HEK293 (cell line): Measurements from ENCODE around the gene C12orf56.

Source experiments
- CTCF ChIA-PET: fragments of 350-600 bp; formaldehyde crosslinking; extraction: SDS; loops from one replicate; lab custom pipeline; 2021; ENCODE audit warnings: antibody characterized with exemption; lab: Yijun Ruan, JAX
- POLR2A ChIA-PET: fragments of 300-600 bp; formaldehyde crosslinking; extraction: SDS; loops from one replicate; lab custom pipeline; 2020; ENCODE audit warnings: antibody characterized with exemption, inconsistent platforms; lab: Yijun Ruan, JAX
- H3K27ac ChIP-seq: fragments of 200-500 bp; sonication (Bioruptor generic); 2 replicates; pipeline ENCODE4 v1.5.1; 2014; ENCODE audit warnings: low read depth, low read length, control low read depth, inconsistent platforms; ENCODE audit errors: extremely low read depth
- H3K36me3 ChIP-seq, 2 experiments: fragments of 200-500 bp in 1 of 2; sonication (Bioruptor generic) in 1 of 2; 1 replicate in 1 of 2; 2 replicates in 1 of 2; pipeline ENCODE4 v1.5.1; 2014 to 2017; ENCODE audit warnings: inconsistent platforms in 2 of 2, low read length in 2 of 2; ENCODE audit not compliant: control insufficient read depth in 2 of 2, insufficient read depth in 1 of 2
- H3K4me1 ChIP-seq: fragments of 200-500 bp; sonication (Bioruptor generic); 2 replicates; pipeline ENCODE4 v1.5.1; 2014; ENCODE audit warnings: mild to moderate bottlenecking, low read length, inconsistent platforms; ENCODE audit not compliant: control insufficient read depth, insufficient read depth
- H3K4me3 ChIP-seq: 2 replicates; pipeline ENCODE4 v1.5.1; 2011; ENCODE audit warnings: low read depth, mild to moderate bottlenecking, control low read depth, low read length, moderate library complexity
- H3K9me3 ChIP-seq: fragments of 200-500 bp; sonication (Bioruptor generic); 2 replicates; pipeline ENCODE4 v1.5.1; 2014; ENCODE audit warnings: low read depth, low read length, inconsistent platforms; ENCODE audit not compliant: control insufficient read depth, insufficient read depth
- HOXA7 ChIP-seq: sonication (generic); formaldehyde crosslinking; IDR thresholded peaks from 2 replicates; pipeline ENCODE4 v1.8.1; 2022; ENCODE audit warnings: missing genetic modification reagents, borderline replicate concordance
- HOXC10 ChIP-seq: sonication (generic); formaldehyde crosslinking; IDR thresholded peaks from 2 replicates; pipeline ENCODE4 v1.8.1; 2023; ENCODE audit warnings: mild to moderate bottlenecking, missing genetic modification reagents
- HOXD13 ChIP-seq: sonication (generic); formaldehyde crosslinking; IDR thresholded peaks from 2 replicates; pipeline ENCODE4 v1.8.0; 2022; ENCODE audit warnings: missing genetic modification reagents, borderline replicate concordance
- IKZF3 ChIP-seq: fragments of 450-650 bp; IDR thresholded peaks from 2 replicates; pipeline ENCODE4 v1.5.0; 2018; ENCODE audit warnings: missing biosample characterization, mild to moderate bottlenecking, missing genetic modification characterization, moderate library complexity
- REPIN1 ChIP-seq: fragments of 450-650 bp; formaldehyde crosslinking; IDR thresholded peaks from 2 replicates; pipeline ENCODE4 v1.5.1; 2017; ENCODE audit warnings: missing biosample characterization, missing genetic modification characterization, low read depth
- SP2 ChIP-seq: fragments of 450-650 bp; formaldehyde crosslinking; IDR thresholded peaks from 2 replicates; pipeline ENCODE4 v1.5.1; 2016; ENCODE audit warnings: missing biosample characterization, missing genetic modification characterization
- TCF7L2 ChIP-seq: IDR thresholded peaks from 2 replicates; pipeline ENCODE4 v1.6.1; 2011; ENCODE audit warnings: low read depth, mild to moderate bottlenecking, inconsistent platforms, low read length, moderate library complexity, borderline replicate concordance
- ZBTB17 ChIP-seq: fragments of 450-650 bp; formaldehyde crosslinking; IDR thresholded peaks from 2 replicates; pipeline ENCODE4 v1.5.1; 2016; ENCODE audit warnings: missing biosample characterization, missing genetic modification characterization
- ZFP37 ChIP-seq: fragments of 450-650 bp; formaldehyde crosslinking; IDR thresholded peaks from 2 replicates; pipeline ENCODE4 v1.5.1; 2016; ENCODE audit warnings: missing biosample characterization, missing genetic modification characterization
- ZIC2 ChIP-seq: fragments of 450-650 bp; formaldehyde crosslinking; IDR thresholded peaks from 2 replicates; pipeline ENCODE4 v1.5.1; 2016; ENCODE audit warnings: missing biosample characterization, missing genetic modification characterization
- ZNF10 ChIP-seq: fragments of 450-650 bp; formaldehyde crosslinking; IDR thresholded peaks from 2 replicates; pipeline ENCODE4 v1.5.1; 2017; ENCODE audit warnings: missing biosample characterization, missing genetic modification characterization
- ZNF112 ChIP-seq: fragments of 450-650 bp; formaldehyde crosslinking; IDR thresholded peaks from 2 replicates; pipeline ENCODE4 v1.5.0; 2017; ENCODE audit warnings: missing biosample characterization, missing genetic modification characterization
- ZNF132 ChIP-seq: fragments of 450-650 bp; formaldehyde crosslinking; IDR thresholded peaks from 2 replicates; pipeline ENCODE4 v1.5.1; 2017; ENCODE audit warnings: missing biosample characterization, missing genetic modification characterization, borderline replicate concordance
- ZNF19 ChIP-seq: fragments of 450-650 bp; formaldehyde crosslinking; IDR thresholded peaks from 2 replicates; pipeline ENCODE4; 2016; ENCODE audit warnings: missing biosample characterization, missing genetic modification characterization, low read depth
- ZNF350 ChIP-seq: fragments of 450-650 bp; formaldehyde crosslinking; IDR thresholded peaks from 2 replicates; pipeline ENCODE4 v1.5.0; 2017; ENCODE audit warnings: missing biosample characterization, mild to moderate bottlenecking, missing genetic modification characterization
- ZNF37A ChIP-seq: fragments of 450-650 bp; IDR thresholded peaks from 2 replicates; pipeline ENCODE4 v1.5.1; 2018; ENCODE audit warnings: missing biosample characterization, missing genetic modification characterization
- ZNF394 ChIP-seq: fragments of 450-650 bp; formaldehyde crosslinking; IDR thresholded peaks from 2 replicates; pipeline ENCODE4 v1.5.1; 2016; ENCODE audit warnings: missing biosample characterization, missing genetic modification characterization, mild to moderate bottlenecking, moderate library complexity, borderline replicate concordance
- ZNF426 ChIP-seq: fragments of 450-650 bp; formaldehyde crosslinking; IDR thresholded peaks from 2 replicates; pipeline ENCODE4 v1.5.1; 2017; ENCODE audit warnings: missing biosample characterization, missing genetic modification characterization, mild to moderate bottlenecking, inconsistent platforms, moderate library complexity
- ZNF514 ChIP-seq: fragments of 450-650 bp; formaldehyde crosslinking; IDR thresholded peaks from 2 replicates; pipeline ENCODE4 v1.5.1; 2016; ENCODE audit warnings: missing biosample characterization, missing genetic modification characterization
- ZNF544 ChIP-seq: fragments of 450-650 bp; formaldehyde crosslinking; IDR thresholded peaks from 2 replicates; pipeline ENCODE4 v1.5.0; 2017; ENCODE audit warnings: missing biosample characterization, missing genetic modification characterization
- ZNF555 ChIP-seq: fragments of 450-650 bp; formaldehyde crosslinking; conservative IDR thresholded peaks from 2 replicates; pipeline ENCODE4 v1.5.1; 2017; ENCODE audit warnings: missing biosample characterization, mild to moderate bottlenecking, missing genetic modification characterization, inconsistent platforms
- ZNF623 ChIP-seq: fragments of 450-650 bp; formaldehyde crosslinking; IDR thresholded peaks from 2 replicates; pipeline ENCODE4 v1.5.1; 2016; ENCODE audit warnings: missing biosample characterization, missing genetic modification characterization
- ZNF670 ChIP-seq: fragments of 450-650 bp; formaldehyde crosslinking; IDR thresholded peaks from 2 replicates; pipeline ENCODE4 v1.5.1; 2016; ENCODE audit warnings: missing biosample characterization, missing genetic modification characterization, low read depth
- ZNF677 ChIP-seq: fragments of 450-650 bp; IDR thresholded peaks from 2 replicates; pipeline ENCODE4 v1.5.0; 2018; ENCODE audit warnings: missing biosample characterization, mild to moderate bottlenecking, missing genetic modification characterization, moderate library complexity
- ZNF747 ChIP-seq: fragments of 450-650 bp; formaldehyde crosslinking; IDR thresholded peaks from 2 replicates; pipeline ENCODE4 v1.5.1; 2016; ENCODE audit warnings: missing biosample characterization, missing genetic modification characterization
- ZNF76 ChIP-seq: fragments of 450-650 bp; formaldehyde crosslinking; IDR thresholded peaks from 2 replicates; pipeline ENCODE4; 2016; ENCODE audit warnings: low read depth, missing biosample characterization, missing genetic modification characterization, borderline replicate concordance
- ZNF792 ChIP-seq: fragments of 450-650 bp; formaldehyde crosslinking; IDR thresholded peaks from 2 replicates; pipeline ENCODE4 v1.5.1; 2016; ENCODE audit warnings: missing biosample characterization, missing genetic modification characterization
- ZNF837 ChIP-seq: fragments of 450-650 bp; formaldehyde crosslinking; IDR thresholded peaks from 2 replicates; pipeline ENCODE4 v1.5.1; 2016; ENCODE audit warnings: missing biosample characterization, missing genetic modification characterization
- TF ChIP-seq, protein P1 (sequence below): fragments of 450-650 bp; formaldehyde crosslinking; IDR thresholded peaks from 2 replicates; pipeline ENCODE4 v1.5.1; 2016; ENCODE audit warnings: missing biosample characterization, missing genetic modification characterization
- TF ChIP-seq, protein P2 (sequence below): fragments of 450-650 bp; formaldehyde crosslinking; IDR thresholded peaks from 2 replicates; pipeline ENCODE4 v1.5.1; 2016; ENCODE audit warnings: missing biosample characterization, missing genetic modification characterization
- TF ChIP-seq, protein P3 (sequence below): fragments of 450-650 bp; formaldehyde crosslinking; IDR thresholded peaks from 2 replicates; pipeline ENCODE4 v1.5.1; 2016; ENCODE audit warnings: missing biosample characterization, missing genetic modification characterization
- TF ChIP-seq, protein P4 (sequence below): fragments of 450-650 bp; formaldehyde crosslinking; IDR thresholded peaks from 2 replicates; pipeline ENCODE4 v1.5.1; 2016; ENCODE audit warnings: missing biosample characterization, missing genetic modification characterization

C12orf56 gene

DNA sequence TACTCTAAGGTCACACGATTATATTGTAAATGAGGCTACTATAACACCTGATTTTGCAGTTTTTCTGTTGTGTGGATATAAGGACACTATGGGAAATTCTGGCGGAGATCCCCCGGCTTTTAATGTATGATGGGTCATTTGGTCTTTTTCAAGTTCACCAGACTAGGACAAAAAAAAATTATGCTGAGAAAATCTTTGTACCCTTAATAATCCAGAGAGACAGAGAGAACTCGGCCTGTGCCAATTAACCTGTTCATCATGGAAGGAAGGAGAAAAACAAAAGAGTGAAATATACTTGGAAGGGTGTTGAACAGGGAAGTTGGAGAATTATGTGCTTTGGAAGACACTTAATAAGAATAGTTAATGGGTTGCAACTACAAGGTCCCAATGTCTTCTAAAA is 106.3 kb downstream of the C12orf56 start:
- H3K27ac ChIP-seq, result no peak overlapping the region
- TF ChIP-seq ZNF677 (tag by site-specific recombination), result no peak
- TF ChIP-seq, protein P1, sequence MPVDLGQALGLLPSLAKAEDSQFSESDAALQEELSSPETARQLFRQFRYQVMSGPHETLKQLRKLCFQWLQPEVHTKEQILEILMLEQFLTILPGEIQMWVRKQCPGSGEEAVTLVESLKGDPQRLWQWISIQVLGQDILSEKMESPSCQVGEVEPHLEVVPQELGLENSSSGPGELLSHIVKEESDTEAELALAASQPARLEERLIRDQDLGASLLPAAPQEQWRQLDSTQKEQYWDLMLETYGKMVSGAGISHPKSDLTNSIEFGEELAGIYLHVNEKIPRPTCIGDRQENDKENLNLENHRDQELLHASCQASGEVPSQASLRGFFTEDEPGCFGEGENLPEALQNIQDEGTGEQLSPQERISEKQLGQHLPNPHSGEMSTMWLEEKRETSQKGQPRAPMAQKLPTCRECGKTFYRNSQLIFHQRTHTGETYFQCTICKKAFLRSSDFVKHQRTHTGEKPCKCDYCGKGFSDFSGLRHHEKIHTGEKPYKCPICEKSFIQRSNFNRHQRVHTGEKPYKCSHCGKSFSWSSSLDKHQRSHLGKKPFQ (tag by site-specific recombination), result no peak
- TF ChIP-seq ZNF792 (tag by site-specific recombination), result no peak
- TF ChIP-seq, protein P2, sequence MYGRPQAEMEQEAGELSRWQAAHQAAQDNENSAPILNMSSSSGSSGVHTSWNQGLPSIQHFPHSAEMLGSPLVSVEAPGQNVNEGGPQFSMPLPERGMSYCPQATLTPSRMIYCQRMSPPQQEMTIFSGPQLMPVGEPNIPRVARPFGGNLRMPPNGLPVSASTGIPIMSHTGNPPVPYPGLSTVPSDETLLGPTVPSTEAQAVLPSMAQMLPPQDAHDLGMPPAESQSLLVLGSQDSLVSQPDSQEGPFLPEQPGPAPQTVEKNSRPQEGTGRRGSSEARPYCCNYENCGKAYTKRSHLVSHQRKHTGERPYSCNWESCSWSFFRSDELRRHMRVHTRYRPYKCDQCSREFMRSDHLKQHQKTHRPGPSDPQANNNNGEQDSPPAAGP (tag by site-specific recombination), result no peak
- TF ChIP-seq ZNF426 (tag by site-specific recombination), result no peak
- TF ChIP-seq HOXC10 (CRISPR knock-in tag), result no peak
- TF ChIP-seq ZNF514, result no peak
- no peak for TF ChIP-seq ZNF837 (tag by site-specific recombination)
- no peak for TF ChIP-seq ZNF747 (tag by site-specific recombination)
- TF ChIP-seq REPIN1 (tag by site-specific recombination), result no peak
- TF ChIP-seq ZBTB17 (tag by site-specific recombination), result no peak
- TF ChIP-seq ZNF670, result no peak
- TF ChIP-seq HOXA7 (CRISPR knock-in tag), result no peak
- no peak for TF ChIP-seq ZNF350 (tag by site-specific recombination)
- TF ChIP-seq ZNF623, result no peak
- TF ChIP-seq ZNF555 (tag by site-specific recombination), result no peak
- no peak for TF ChIP-seq ZFP37 (tag by site-specific recombination)
- TF ChIP-seq ZNF37A, result no peak
- TF ChIP-seq, protein P3, sequence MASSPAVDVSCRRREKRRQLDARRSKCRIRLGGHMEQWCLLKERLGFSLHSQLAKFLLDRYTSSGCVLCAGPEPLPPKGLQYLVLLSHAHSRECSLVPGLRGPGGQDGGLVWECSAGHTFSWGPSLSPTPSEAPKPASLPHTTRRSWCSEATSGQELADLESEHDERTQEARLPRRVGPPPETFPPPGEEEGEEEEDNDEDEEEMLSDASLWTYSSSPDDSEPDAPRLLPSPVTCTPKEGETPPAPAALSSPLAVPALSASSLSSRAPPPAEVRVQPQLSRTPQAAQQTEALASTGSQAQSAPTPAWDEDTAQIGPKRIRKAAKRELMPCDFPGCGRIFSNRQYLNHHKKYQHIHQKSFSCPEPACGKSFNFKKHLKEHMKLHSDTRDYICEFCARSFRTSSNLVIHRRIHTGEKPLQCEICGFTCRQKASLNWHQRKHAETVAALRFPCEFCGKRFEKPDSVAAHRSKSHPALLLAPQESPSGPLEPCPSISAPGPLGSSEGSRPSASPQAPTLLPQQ (tag by site-specific recombination), result no peak
- no peak for TF ChIP-seq ZNF19 (tag by site-specific recombination)
- H3K36me3 ChIP-seq, result no peaks in the 10 kb centered on the region
- ChIA-PET POLR2A (no interaction called here), CTCF (no interaction called here)
- H3K9me3 ChIP-seq, result no peaks in the 10 kb centered on the region
- H3K4me3 ChIP-seq, result no peak overlapping the region
- H3K4me1 ChIP-seq, result no peaks in the 10 kb centered on the region

DNA sequence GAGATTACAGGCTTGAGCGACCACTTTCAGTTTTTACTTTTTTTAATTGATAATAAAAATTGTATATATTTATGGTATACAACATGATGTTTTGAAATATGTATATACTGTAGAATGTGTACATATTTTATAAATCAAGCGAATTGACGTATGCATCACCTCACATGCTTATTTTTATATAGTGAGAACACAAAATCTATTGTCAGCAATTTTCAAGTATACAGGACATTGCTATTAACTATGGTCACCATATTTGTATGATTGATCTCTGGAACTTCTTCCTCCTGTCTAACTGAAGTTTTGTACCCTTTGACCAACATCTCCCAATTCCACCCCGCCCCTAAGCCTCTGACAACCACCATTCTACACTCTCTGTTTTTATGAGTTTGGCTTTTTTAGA is 112.1 kb downstream of the C12orf56 start:
- H3K4me1 ChIP-seq, result no peaks in the 10 kb centered on the region
- TF ChIP-seq ZIC2, result no peak
- no peak for TF ChIP-seq ZNF544 (tag by site-specific recombination)
- TF ChIP-seq, protein P4, sequence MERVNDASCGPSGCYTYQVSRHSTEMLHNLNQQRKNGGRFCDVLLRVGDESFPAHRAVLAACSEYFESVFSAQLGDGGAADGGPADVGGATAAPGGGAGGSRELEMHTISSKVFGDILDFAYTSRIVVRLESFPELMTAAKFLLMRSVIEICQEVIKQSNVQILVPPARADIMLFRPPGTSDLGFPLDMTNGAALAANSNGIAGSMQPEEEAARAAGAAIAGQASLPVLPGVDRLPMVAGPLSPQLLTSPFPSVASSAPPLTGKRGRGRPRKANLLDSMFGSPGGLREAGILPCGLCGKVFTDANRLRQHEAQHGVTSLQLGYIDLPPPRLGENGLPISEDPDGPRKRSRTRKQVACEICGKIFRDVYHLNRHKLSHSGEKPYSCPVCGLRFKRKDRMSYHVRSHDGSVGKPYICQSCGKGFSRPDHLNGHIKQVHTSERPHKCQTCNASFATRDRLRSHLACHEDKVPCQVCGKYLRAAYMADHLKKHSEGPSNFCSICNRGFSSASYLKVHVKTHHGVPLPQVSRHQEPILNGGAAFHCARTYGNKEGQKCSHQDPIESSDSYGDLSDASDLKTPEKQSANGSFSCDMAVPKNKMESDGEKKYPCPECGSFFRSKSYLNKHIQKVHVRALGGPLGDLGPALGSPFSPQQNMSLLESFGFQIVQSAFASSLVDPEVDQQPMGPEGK (tag by site-specific recombination), result no peak
- no peak for TF ChIP-seq ZNF10 (tag by site-specific recombination)
- TF ChIP-seq, protein P3 (tag by site-specific recombination), result no peak
- no peak for TF ChIP-seq ZNF132 (tag by site-specific recombination)
- TF ChIP-seq IKZF3, result no peak
- TF ChIP-seq ZNF394 (tag by site-specific recombination), result no peak
- TF ChIP-seq ZNF76 (tag by site-specific recombination), result no peak
- TF ChIP-seq SP2 (tag by site-specific recombination), result no peak
- no peak for TF ChIP-seq ZNF112 (tag by site-specific recombination)
- no peak for TF ChIP-seq ZFP37 (tag by site-specific recombination)
- TF ChIP-seq HOXD13 (CRISPR knock-in tag), result no peak
- TF ChIP-seq TCF7L2, result no peak

More for the DNA sequence above, 112.1 kb downstream of the C12orf56 start:
- H3K4me3 ChIP-seq, result no peak overlapping the region
- POLR2A ChIA-PET, result no interaction called here
- no peak overlapping the region for H3K27ac ChIP-seq
- CTCF ChIA-PET, result no interaction called here
- no peaks in the 10 kb centered on the region for H3K36me3 ChIP-seq
- H3K9me3 ChIP-seq, result no peaks in the 10 kb centered on the region
